GM19324 (cell line): Measurements from ENCODE around the gene HBD.

ENCODE experiments used
- ATAC-seq: cut with Tn5 transposase; IDR thresholded peaks from one replicate; pipeline ENCODE4 v1.9.1; 2021; ENCODE audit warnings: mild to moderate bottlenecking, moderate library complexity; ENCODE audit not compliant: unreplicated experiment, low FRiP score

The HBD gene

DNA sequence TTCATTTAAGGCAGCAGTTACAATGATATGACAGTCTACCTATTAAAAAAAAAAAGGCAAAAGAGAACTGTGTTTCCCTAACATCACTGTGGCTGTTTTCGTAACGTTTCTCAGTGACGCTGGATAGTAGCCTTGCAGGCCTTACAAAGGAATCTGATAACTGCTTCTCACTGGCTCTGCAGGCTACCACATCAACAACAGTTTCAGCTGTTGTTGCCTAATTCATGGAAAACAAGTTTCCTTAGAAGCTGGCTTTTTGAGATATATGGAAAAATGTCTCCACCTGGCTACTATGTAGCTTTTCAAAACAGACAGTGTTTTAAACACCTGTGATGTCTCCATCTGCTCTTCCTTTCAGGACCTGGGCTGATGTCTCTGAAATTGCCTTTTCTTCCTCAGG lies 37.6 kb downstream of the HBD start:
- ATAC-seq: no peak

DNA sequence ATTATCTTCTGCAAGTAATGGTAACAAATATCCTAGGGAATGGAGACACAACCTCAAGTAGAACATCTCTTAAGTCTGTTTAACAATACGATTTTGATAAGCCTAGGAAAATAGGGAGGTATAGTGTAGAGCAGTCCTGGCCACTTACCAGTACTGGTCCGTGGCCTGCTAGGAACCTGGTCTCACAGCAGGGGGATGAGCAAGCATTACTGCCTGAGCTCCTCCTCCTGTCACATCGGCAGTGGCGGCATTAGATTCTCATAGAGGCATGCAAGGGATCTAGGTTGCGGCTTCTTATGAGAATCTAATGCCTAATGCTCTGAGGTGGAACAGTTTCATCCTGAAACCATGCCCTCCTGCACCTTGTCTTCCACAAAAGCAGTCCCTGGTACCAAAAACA lies 38.2 kb downstream of the HBD start:
- no peak for ATAC-seq

DNA sequence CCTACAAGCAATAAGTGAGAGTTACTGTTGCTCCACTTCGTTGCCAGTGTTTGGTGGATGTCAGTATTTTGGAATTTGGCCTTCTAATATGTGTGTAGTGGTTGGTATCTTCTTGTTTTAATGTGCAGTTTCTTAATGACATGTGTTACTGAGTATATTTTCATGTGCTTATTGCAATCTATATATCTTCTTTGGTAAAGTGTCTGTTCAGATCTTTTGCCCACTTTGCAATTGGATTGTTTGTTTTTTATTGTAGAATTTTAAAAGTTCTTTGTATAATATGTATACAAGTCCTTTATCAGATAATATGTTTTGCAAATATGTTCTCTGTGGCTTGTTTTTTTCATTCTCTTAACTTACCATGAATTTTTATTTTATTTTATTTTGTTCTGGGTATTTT lies 41.5 kb downstream of the HBD start:
- ATAC-seq: no peak

DNA sequence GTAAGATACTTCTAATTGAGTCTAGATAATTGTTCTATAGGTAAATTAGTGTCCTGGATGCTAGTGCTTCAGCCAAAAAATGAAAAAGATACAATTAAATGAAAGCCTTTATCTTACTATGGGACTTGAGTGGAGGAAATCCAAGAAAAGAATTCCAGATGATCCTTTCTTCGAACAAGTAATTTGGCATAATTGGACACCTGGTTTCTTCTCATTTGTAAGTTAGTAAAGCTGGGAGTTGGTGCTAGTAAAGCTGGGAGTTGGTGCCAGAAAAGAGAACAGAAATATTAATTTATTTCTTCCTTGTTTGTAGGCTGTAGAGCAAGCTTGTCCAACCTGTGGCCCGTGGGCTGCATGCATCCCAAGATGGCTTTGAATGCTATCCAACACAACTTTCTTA lies 46.1 kb downstream of the HBD start:
- no peak for ATAC-seq
